GM23338 (cell line): ENCODE measurements around the gene TTC28. TPM values are rescaled to one million over a fixed set of nuclear protein-coding genes. Genes with fewer than 3 reads are reported as not detected.
A peak's percentile ranks its signal among the peaks of the same experiment; 100 is the strongest.

Experiments used
- ATAC-seq: fragments of 200-7000 bp; cut with Tn5 transposase; 3 replicates; pipeline ENCODE4 v1.9.1; 2020
- DNase-seq: peaks from one replicate; pipeline ENCODE4 v3.0.0-alpha.2; 2015; ENCODE audit warnings: low spot score
- H2AFZ ChIP-seq: fragments of 200-600 bp; sonication (generic); 2 replicates; pipeline ENCODE4 v1.8.0; 2016; ENCODE audit warnings: antibody characterized with exemption, mild to moderate bottlenecking, moderate library complexity
- H3F3A ChIP-seq: fragments of 200-600 bp; sonication (generic); replicated peaks from 2 replicates; pipeline ENCODE4 v1.8.0; 2017; ENCODE audit warnings: antibody characterized with exemption, mixed run types, low read depth
- H3K27ac ChIP-seq: fragments of 200-600 bp; sonication (generic); 2 replicates; pipeline ENCODE4 v1.6.1; 2016; ENCODE audit warnings: low read depth
- H3K27me3 ChIP-seq: fragments of 200-600 bp; sonication (generic); 2 replicates; pipeline ENCODE4 v1.8.0; 2016; ENCODE audit warnings: mild to moderate bottlenecking, mixed run types, moderate library complexity; ENCODE audit not compliant: insufficient read depth
- H3K36me3 ChIP-seq: fragments of 200-600 bp; sonication (generic); 2 replicates; pipeline ENCODE4 v1.8.0; 2016; ENCODE audit warnings: mild to moderate bottlenecking; ENCODE audit not compliant: insufficient read depth
- H3K4me1 ChIP-seq: fragments of 200-600 bp; sonication (generic); 2 replicates; pipeline ENCODE4 v1.8.0; 2016; ENCODE audit warnings: mild to moderate bottlenecking, moderate library complexity; ENCODE audit not compliant: insufficient read depth
- H3K4me2 ChIP-seq: fragments of 200-600 bp; sonication (generic); 2 replicates; pipeline ENCODE4 v1.7.1; 2017; ENCODE audit warnings: mixed run types
- H3K4me3 ChIP-seq: fragments of 200-600 bp; sonication (generic); 2 replicates; pipeline ENCODE4 v1.6.1; 2016; ENCODE audit warnings: mixed run types
- H3K79me2 ChIP-seq: fragments of 200-600 bp; sonication (generic); replicated peaks from 2 replicates; pipeline ENCODE4 v1.8.0; 2017; ENCODE audit warnings: mild to moderate bottlenecking; ENCODE audit not compliant: insufficient read depth
- H3K9me2 ChIP-seq: fragments of 200-600 bp; sonication (generic); 2 replicates; pipeline ENCODE4 v1.8.0; 2017; ENCODE audit not compliant: insufficient read depth
- H4K20me1 ChIP-seq: fragments of 200-600 bp; sonication (generic); replicated peaks from 2 replicates; pipeline ENCODE4 v1.8.0; 2017; ENCODE audit warnings: mild to moderate bottlenecking; ENCODE audit not compliant: insufficient read depth
- H3K27ac Mint-ChIP-seq: 2 replicates; pipeline ENCODE4 v1.8.0; 2020; ENCODE audit warnings: inconsistent platforms, mild to moderate bottlenecking, moderate library complexity, mixed read lengths
- H3K27me3 Mint-ChIP-seq: 3 replicates; pipeline ENCODE4 v1.8.0; 2022; ENCODE audit warnings: low read depth, mild to moderate bottlenecking, moderate library complexity, mixed read lengths, inconsistent platforms; ENCODE audit not compliant: insufficient read depth, poor library complexity
- H3K36me3 Mint-ChIP-seq: 3 replicates; pipeline ENCODE4 v1.8.0; 2021; ENCODE audit warnings: low read depth, mild to moderate bottlenecking, inconsistent platforms, moderate library complexity, mixed read lengths
- H3K4me1 Mint-ChIP-seq: 3 replicates; pipeline ENCODE4 v1.8.0; 2020; ENCODE audit warnings: mild to moderate bottlenecking, inconsistent platforms, mixed read lengths
- H3K4me3 Mint-ChIP-seq: 3 replicates; pipeline ENCODE4 v1.8.0; 2021; ENCODE audit warnings: moderate library complexity, mild to moderate bottlenecking, inconsistent platforms, mixed read lengths
- H3K9me3 Mint-ChIP-seq: 3 replicates; pipeline ENCODE4 v1.8.0; 2020; ENCODE audit warnings: moderate library complexity, mild to moderate bottlenecking, inconsistent platforms, mixed read lengths
- CTCF ChIP-seq, 2 experiments: fragments of 200-600 bp in 1 of 2; sonication (generic) in 1 of 2; conservative IDR thresholded peaks; 2 replicates each; pipeline versions ENCODE4 v1.5.1 to v1.6.1; 2016 to 2017; ENCODE audit warnings: antibody characterized with exemption in 2 of 2, low read depth in 2 of 2, mild to moderate bottlenecking in 2 of 2, moderate library complexity in 1 of 2
- NANOG ChIP-seq: IDR thresholded peaks from 2 replicates; pipeline ENCODE4 v1.6.1; 2016; ENCODE audit warnings: antibody characterized with exemption, borderline replicate concordance
- POLR2AphosphoS5 ChIP-seq: IDR thresholded peaks from 2 replicates; pipeline ENCODE4 v1.6.1; 2016; ENCODE audit warnings: antibody characterized with exemption, low read depth
- REST ChIP-seq: IDR thresholded peaks from one replicate; pipeline ENCODE4 v1.6.1; 2018; ENCODE audit warnings: antibody characterized with exemption; ENCODE audit not compliant: unreplicated experiment
- STAT1 ChIP-seq: IDR thresholded peaks from one replicate; pipeline ENCODE4 v1.6.1; 2016; ENCODE audit warnings: antibody characterized with exemption; ENCODE audit not compliant: unreplicated experiment
- ZNF114 ChIP-seq: fragments of 250-450 bp; sonication (Bioruptor Pico); IDR thresholded peaks from 2 replicates; pipeline ENCODE4 v1.5.0; 2020; ENCODE audit warnings: mild to moderate bottlenecking, moderate library complexity
- ZNF331 ChIP-seq: fragments of 250-450 bp; sonication (Bioruptor Pico); IDR thresholded peaks from 2 replicates; pipeline ENCODE4 v1.5.0; 2020; ENCODE audit warnings: low read depth, mild to moderate bottlenecking, moderate library complexity
- ZNF462 ChIP-seq: fragments of 250-450 bp; sonication (Bioruptor Pico); IDR thresholded peaks from 2 replicates; pipeline ENCODE4 v1.5.0; 2020; ENCODE audit warnings: mild to moderate bottlenecking, moderate library complexity
- polyA plus RNA-seq: library from polyadenylated mRNA; unstranded; fragments of >200 nt; fragmentation: Nextera tagmentation; extraction: Ambion mirVana; gene quantifications from 2 replicates; pipeline ENCODE4 v1.2.1, GENCODE V29; 2016
- total RNA-seq: library from RNA; depleted of rRNA; stranded (reverse); fragments of >200 nt; shearing (Covaris generic); gene quantifications from 2 replicates; pipeline ENCODE4 v1.2.3, GENCODE V29; 2014

Gene TTC28
- total and polyA plus RNA-seq, 2 experiments from 2014 or later: 4.5 to 16.1 TPM

GRCh38 chr22:28542980-28543621 lies 136.5 kb downstream of the TTC28 start:
- Histone ChIP-seq H3K9me2 (no peaks in the 10 kb centered on the region), H2AFZ (no peak overlapping the region), H3K27me3 (no peaks in the 10 kb centered on the region), H3K4me2 (no peak overlapping the region), H3K4me1 (peaks cover 13% of the 10 kb centered on the region), H4K20me1 (no peaks in the 10 kb centered on the region), H3K4me3 (no peak overlapping the region), H3K36me3 (no peaks in the 10 kb centered on the region), H3K27ac (no peak overlapping the region), H3F3A (no peaks in the 10 kb centered on the region), H3K79me2 (no peaks in the 10 kb centered on the region)
- Mint-ChIP-seq H3K4me1 (peaks cover 15% of the 10 kb centered on the region), H3K9me3 (peaks cover 12% of the 10 kb centered on the region; the same call in 2 of the 3 replicates), H3K27me3 (peaks cover 5% of the 10 kb centered on the region), H3K27ac (no peak overlapping the region), H3K36me3 (peaks cover 6% of the 10 kb centered on the region; the same call in 1 of the 3 replicates), H3K4me3 (no peak overlapping the region)
- DNase-seq (no peak), ATAC-seq (no peak)
- TF ChIP-seq ZNF331 (CRISPR knock-in tag): no peak
- TF ChIP-seq CTCF (conservative IDR thresholded peaks at IDR 0.05; ENCODE audit: low read depth in 2 of 2): no peak
- TF ChIP-seq NANOG: no peak
- TF ChIP-seq ZNF114 (CRISPR knock-in tag): no peak

GRCh38 chr22:28541137-28541536 lies 138.5 kb downstream of the TTC28 start:
- no peak overlapping the region for H3K4me3 ChIP-seq
- H3K27ac Mint-ChIP-seq: no peak overlapping the region; the same call in 1 of the 2 replicates
- H4K20me1 ChIP-seq: no peaks in the 10 kb centered on the region
- no peaks in the 10 kb centered on the region for H3F3A ChIP-seq
- no peaks in the 10 kb centered on the region for H3K36me3 ChIP-seq
- peaks cover 15% of the 10 kb centered on the region for H3K4me1 Mint-ChIP-seq
- H3K79me2 ChIP-seq: no peaks in the 10 kb centered on the region
- TF ChIP-seq ZNF331 (CRISPR knock-in tag): no peak
- TF ChIP-seq ZNF462 (CRISPR knock-in tag): no peak
- TF ChIP-seq POLR2AphosphoS5: no peak
- TF ChIP-seq STAT1: no peak
- TF ChIP-seq NANOG: peak; percentile 52
- no peak for TF ChIP-seq REST
- H3K4me2 ChIP-seq: peak overlapping the region; percentile 46
- no peak overlapping the region for H2AFZ ChIP-seq
- peaks cover 6% of the 10 kb centered on the region; the same call in 1 of the 3 replicates for H3K36me3 Mint-ChIP-seq
- peaks cover 13% of the 10 kb centered on the region for H3K4me1 ChIP-seq
- DNase-seq (peak; percentile 44), ATAC-seq (peak; percentile 96)
- peaks cover 12% of the 10 kb centered on the region; the same call in 2 of the 3 replicates for H3K9me3 Mint-ChIP-seq
- H3K9me2 ChIP-seq: no peaks in the 10 kb centered on the region
- H3K4me3 Mint-ChIP-seq: no peak overlapping the region
- no peak overlapping the region for H3K27ac ChIP-seq
- H3K27me3 Mint-ChIP-seq: peaks cover 5% of the 10 kb centered on the region
- no peaks in the 10 kb centered on the region for H3K27me3 ChIP-seq
